ENCODE measurements around the gene GUK1. TPM values are rescaled to one million over a fixed set of nuclear protein-coding genes. Genes with fewer than 3 reads are reported as not detected.

The GUK1 gene
- total and polyA plus RNA-seq, 2 experiments from 2014 or later = 87.5 to 121 TPM

DNA sequence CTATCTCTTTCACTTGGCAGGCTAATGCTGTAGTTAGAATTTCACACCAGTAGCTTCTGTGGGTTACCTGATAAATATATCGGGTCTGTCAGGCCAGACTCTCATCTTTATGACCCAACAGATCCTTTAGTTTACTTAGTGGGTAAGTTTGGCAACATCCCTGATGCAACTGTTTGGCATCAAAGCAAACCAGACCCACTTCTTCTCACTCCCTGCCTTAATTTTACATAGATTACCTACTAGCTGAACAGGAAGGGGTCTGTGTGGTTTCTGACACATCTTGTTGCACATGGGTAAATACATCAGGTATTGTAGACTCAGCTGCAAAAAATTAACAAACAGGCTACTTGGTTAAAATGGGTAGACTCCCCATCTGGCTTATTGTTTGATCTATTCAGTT is 3.2 kb upstream of the GUK1 start:
- TF ChIP-seq EZH2 (IDR thresholded peaks at IDR 0.05; ENCODE audit: low read depth, unreplicated experiment) (no peak), ZNF331 (CRISPR knock-in tag; IDR thresholded peaks at IDR 0.05; ENCODE audit: low read depth) (no peak), JUNB (IDR thresholded peaks at IDR 0.05; ENCODE audit: unreplicated experiment) (no peak)
- TF ChIP-seq, protein P1, sequence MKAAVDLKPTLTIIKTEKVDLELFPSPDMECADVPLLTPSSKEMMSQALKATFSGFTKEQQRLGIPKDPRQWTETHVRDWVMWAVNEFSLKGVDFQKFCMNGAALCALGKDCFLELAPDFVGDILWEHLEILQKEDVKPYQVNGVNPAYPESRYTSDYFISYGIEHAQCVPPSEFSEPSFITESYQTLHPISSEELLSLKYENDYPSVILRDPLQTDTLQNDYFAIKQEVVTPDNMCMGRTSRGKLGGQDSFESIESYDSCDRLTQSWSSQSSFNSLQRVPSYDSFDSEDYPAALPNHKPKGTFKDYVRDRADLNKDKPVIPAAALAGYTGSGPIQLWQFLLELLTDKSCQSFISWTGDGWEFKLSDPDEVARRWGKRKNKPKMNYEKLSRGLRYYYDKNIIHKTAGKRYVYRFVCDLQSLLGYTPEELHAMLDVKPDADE (IDR thresholded peaks at IDR 0.05) = no peak
- no peak for DNase-seq (ENCODE audit: low spot score)
- H4K20me1 ChIP-seq (replicated peaks; ENCODE audit: insufficient read depth) = no peaks in the 10 kb centered on the region
- no peak for ATAC-seq
- Mint-ChIP-seq H3K27me3 (ENCODE audit: insufficient read depth, low read depth, poor library complexity) (peaks cover 21% of the 10 kb centered on the region), H3K4me1 (peaks cover 2% of the 10 kb centered on the region; the same call in 1 of the 3 replicates), H3K4me3 (no peak overlapping the region), H3K36me3 (ENCODE audit: low read depth) (no peaks in the 10 kb centered on the region), H3K9me3 (no peaks in the 10 kb centered on the region), H3K27ac (no peak overlapping the region)
- no peak overlapping the region for H3K27ac ChIP-seq (ENCODE audit: low read depth)
- H3F3A ChIP-seq (replicated peaks; ENCODE audit: low read depth) = no peaks in the 10 kb centered on the region
- H3K36me3 ChIP-seq (ENCODE audit: insufficient read depth) = no peaks in the 10 kb centered on the region
- H2AFZ ChIP-seq = no peak overlapping the region
- H3K4me2 ChIP-seq = no peak overlapping the region
- H3K9me2 ChIP-seq (ENCODE audit: insufficient read depth) = no peaks in the 10 kb centered on the region
- peaks cover 38% of the 10 kb centered on the region for H3K27me3 ChIP-seq (ENCODE audit: insufficient read depth)
- peaks cover 5% of the 10 kb centered on the region; the same call in 1 of the 2 replicates for H3K4me1 ChIP-seq (ENCODE audit: insufficient read depth)
- H3K79me2 ChIP-seq (replicated peaks; ENCODE audit: insufficient read depth) = peaks cover 12% of the 10 kb centered on the region
- no peak overlapping the region for H3K4me3 ChIP-seq

DNA sequence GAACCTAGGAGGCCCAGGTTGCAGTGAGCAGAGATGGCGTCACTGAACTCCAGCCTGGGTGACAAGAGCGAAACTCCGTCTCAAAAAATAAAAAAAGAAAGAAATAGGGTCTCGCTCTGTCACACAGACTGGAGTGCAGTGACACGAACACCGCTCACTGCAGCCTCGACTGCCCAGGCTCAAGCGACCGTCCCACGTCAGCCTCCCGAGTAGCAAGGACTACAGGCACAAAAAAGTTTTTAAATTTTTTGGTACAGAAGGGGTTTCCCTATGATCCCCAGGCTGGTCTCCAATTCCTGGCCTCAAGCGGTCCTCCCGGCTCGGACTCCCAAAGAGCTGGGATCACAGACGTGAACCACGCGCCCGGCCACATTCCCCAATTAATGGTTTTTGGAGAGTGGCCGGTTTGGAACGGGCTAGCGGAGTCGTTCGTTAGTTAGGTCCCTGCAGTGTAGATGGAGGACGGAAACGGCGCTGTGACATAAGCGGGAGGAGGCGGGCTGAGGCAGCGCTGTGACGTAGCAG is 611 bp upstream of the GUK1 start:
- 0 out of 2 replicates have a peak overlapping the region, but pooled peaks have one; percentile 30 for H3K27ac ChIP-seq (ENCODE audit: low read depth)
- no peak for TF ChIP-seq STAT1 (IDR thresholded peaks at IDR 0.05; ENCODE audit: unreplicated experiment)
- TF ChIP-seq, protein P1 (IDR thresholded peaks at IDR 0.05) = no peak
- no peak; the same call in none of the 2 replicates for TF ChIP-seq CREB1 (CRISPR knock-in tag; IDR thresholded peaks at IDR 0.05; ENCODE audit: low read depth)
- no peak; the same call in 1 of the 2 replicates for TF ChIP-seq POLR2AphosphoS5 (IDR thresholded peaks at IDR 0.05; ENCODE audit: low read depth)
- no peak for TF ChIP-seq ZNF331 (CRISPR knock-in tag; IDR thresholded peaks at IDR 0.05; ENCODE audit: low read depth)
- TF ChIP-seq, protein P2, sequence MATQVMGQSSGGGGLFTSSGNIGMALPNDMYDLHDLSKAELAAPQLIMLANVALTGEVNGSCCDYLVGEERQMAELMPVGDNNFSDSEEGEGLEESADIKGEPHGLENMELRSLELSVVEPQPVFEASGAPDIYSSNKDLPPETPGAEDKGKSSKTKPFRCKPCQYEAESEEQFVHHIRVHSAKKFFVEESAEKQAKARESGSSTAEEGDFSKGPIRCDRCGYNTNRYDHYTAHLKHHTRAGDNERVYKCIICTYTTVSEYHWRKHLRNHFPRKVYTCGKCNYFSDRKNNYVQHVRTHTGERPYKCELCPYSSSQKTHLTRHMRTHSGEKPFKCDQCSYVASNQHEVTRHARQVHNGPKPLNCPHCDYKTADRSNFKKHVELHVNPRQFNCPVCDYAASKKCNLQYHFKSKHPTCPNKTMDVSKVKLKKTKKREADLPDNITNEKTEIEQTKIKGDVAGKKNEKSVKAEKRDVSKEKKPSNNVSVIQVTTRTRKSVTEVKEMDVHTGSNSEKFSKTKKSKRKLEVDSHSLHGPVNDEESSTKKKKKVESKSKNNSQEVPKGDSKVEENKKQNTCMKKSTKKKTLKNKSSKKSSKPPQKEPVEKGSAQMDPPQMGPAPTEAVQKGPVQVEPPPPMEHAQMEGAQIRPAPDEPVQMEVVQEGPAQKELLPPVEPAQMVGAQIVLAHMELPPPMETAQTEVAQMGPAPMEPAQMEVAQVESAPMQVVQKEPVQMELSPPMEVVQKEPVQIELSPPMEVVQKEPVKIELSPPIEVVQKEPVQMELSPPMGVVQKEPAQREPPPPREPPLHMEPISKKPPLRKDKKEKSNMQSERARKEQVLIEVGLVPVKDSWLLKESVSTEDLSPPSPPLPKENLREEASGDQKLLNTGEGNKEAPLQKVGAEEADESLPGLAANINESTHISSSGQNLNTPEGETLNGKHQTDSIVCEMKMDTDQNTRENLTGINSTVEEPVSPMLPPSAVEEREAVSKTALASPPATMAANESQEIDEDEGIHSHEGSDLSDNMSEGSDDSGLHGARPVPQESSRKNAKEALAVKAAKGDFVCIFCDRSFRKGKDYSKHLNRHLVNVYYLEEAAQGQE (IDR thresholded peaks at IDR 0.05; ENCODE audit: unreplicated experiment) = no peak
- TF ChIP-seq EZH2phosphoT487 (IDR thresholded peaks at IDR 0.05; ENCODE audit: unreplicated experiment) = no peak
- TF ChIP-seq JUNB (IDR thresholded peaks at IDR 0.05; ENCODE audit: unreplicated experiment) = no peak
- no peak for TF ChIP-seq EZH2 (IDR thresholded peaks at IDR 0.05; ENCODE audit: low read depth, unreplicated experiment)
- TF ChIP-seq ZNF114 (CRISPR knock-in tag; IDR thresholded peaks at IDR 0.05) = no peak
- no peak for TF ChIP-seq NANOG (IDR thresholded peaks at IDR 0.05; ENCODE audit: borderline replicate concordance)

More for the DNA sequence above, 611 bp upstream of the GUK1 start:
- H3K4me1 Mint-ChIP-seq = peaks cover 2% of the 10 kb centered on the region; the same call in 1 of the 3 replicates
- no peak for DNase-seq (ENCODE audit: low spot score)
- H2AFZ ChIP-seq = peak overlapping the region; percentile 79; the same call in 1 of the 2 replicates
- H3K4me3 Mint-ChIP-seq = peak overlapping the region; percentile 86
- H3K4me2 ChIP-seq = peak overlapping the region; percentile 78
- peaks cover 5% of the 10 kb centered on the region; the same call in 1 of the 2 replicates for H3K4me1 ChIP-seq (ENCODE audit: insufficient read depth)
- H3K36me3 ChIP-seq (ENCODE audit: insufficient read depth) = no peaks in the 10 kb centered on the region
- no peaks in the 10 kb centered on the region for H3K9me2 ChIP-seq (ENCODE audit: insufficient read depth)
- peak overlapping the region; percentile 94 for H3K27ac Mint-ChIP-seq
- peaks cover 34% of the 10 kb centered on the region for H3K79me2 ChIP-seq (replicated peaks; ENCODE audit: insufficient read depth)
- ATAC-seq = no peak
- H3K9me3 Mint-ChIP-seq = no peaks in the 10 kb centered on the region; the same call in 2 of the 3 replicates
- peaks cover 36% of the 10 kb centered on the region for H3K27me3 ChIP-seq (ENCODE audit: insufficient read depth)
- peak overlapping the region; percentile 92 for H3K4me3 ChIP-seq
- peaks cover 16% of the 10 kb centered on the region for H3K27me3 Mint-ChIP-seq (ENCODE audit: insufficient read depth, low read depth, poor library complexity)
- no peaks in the 10 kb centered on the region for H4K20me1 ChIP-seq (replicated peaks; ENCODE audit: insufficient read depth)
- H3K36me3 Mint-ChIP-seq (ENCODE audit: low read depth) = no peaks in the 10 kb centered on the region; the same call in 2 of the 3 replicates
- no peaks in the 10 kb centered on the region for H3F3A ChIP-seq (replicated peaks; ENCODE audit: low read depth)

Measured in GM23338 (cell line).